Measurements from ENCODE around the gene TUBB3. TPM values are rescaled to one million over a fixed set of nuclear protein-coding genes. Genes with fewer than 3 reads are reported as not detected.

TUBB3 gene
- 38.1 and 51.7 TPM in 2 replicates for total RNA-seq

GRCh38 chr16:89922884-89923639 is at the start of gene TUBB3:
TSS of gene TUBB3 (plus strand) at chr16:89923342. CDS start at chr16:89923402, 60 bp downstream.

GRCh38 chr16:89918453-89919347 is 4.4 kb upstream of the TUBB3 start, which contains the start of gene MC1R:
TSS of gene MC1R (plus strand) at chr16:89918862. CDS start at chr16:89919259, 397 bp downstream.

Other genes with a start within 250 kb of the TUBB3 start
- gene CDK10, start 236.7 kb upstream of the TUBB3 start, total RNA-seq: 30.2 and 38.0 TPM in 2 replicates
- 11.3 and 11.6 TPM in 2 replicates for gene SPATA2L, start 221.6 kb upstream of the TUBB3 start, total RNA-seq
- 3.3 and 4.7 TPM in 2 replicates for gene VPS9D1, start 202.4 kb upstream of the TUBB3 start, total RNA-seq
- 12.4 and 16.7 TPM in 2 replicates for gene ZNF276, start 201.8 kb upstream of the TUBB3 start, total RNA-seq
- gene FANCA, start 106.7 kb upstream of the TUBB3 start, total RNA-seq: 5.7 and 7.6 TPM in 2 replicates
- gene SPIRE2, start 94.9 kb upstream of the TUBB3 start, total RNA-seq: 1.6 and 2.1 TPM in 2 replicates
- 129 and 143 TPM in 2 replicates for gene TCF25, start 49.8 kb upstream of the TUBB3 start, total RNA-seq
- gene MC1R, start 4.5 kb upstream of the TUBB3 start, total RNA-seq: 0.76 and 1.3 TPM in 2 replicates
- 64.6 and 67.2 TPM in 2 replicates for gene DEF8, start 25.4 kb downstream of the TUBB3 start, total RNA-seq
- 5.6 and 10.4 TPM in 2 replicates for gene DBNDD1, start 96.1 kb downstream of the TUBB3 start, total RNA-seq
- not detected in 2 replicates for gene PRDM7, start 154.0 kb downstream of the TUBB3 start, total RNA-seq

Data from dermis lymphatic vessel endothelial cell (primary cell).